K562 (cell line): Measurements from ENCODE around the gene ICE2. TPM values are rescaled to one million over a fixed set of nuclear protein-coding genes. Genes with fewer than 3 reads are reported as not detected.

ENCODE experiments used
- FIP1L1 ChIP-seq: fragments of 200-400 bp; formaldehyde crosslinking; IDR thresholded peaks from 2 replicates; pipeline ENCODE4 v1.6.1; 2018; ENCODE audit warnings: mild to moderate bottlenecking, low read depth, low read length; ENCODE audit not compliant: poor library complexity, severe bottlenecking
- POLR2G ChIP-seq: fragments of 200-400 bp; formaldehyde crosslinking; IDR thresholded peaks from 2 replicates; pipeline ENCODE4 v1.6.1; 2017; ENCODE audit warnings: low read depth, mild to moderate bottlenecking, antibody characterized with exemption, low read length, moderate library complexity
- TCFL5 ChIP-seq: fragments of 250-450 bp; sonication (Bioruptor Pico); conservative IDR thresholded peaks from 2 replicates; pipeline ENCODE4 v1.6.1; 2021; ENCODE audit warnings: mild to moderate bottlenecking, moderate library complexity, matching md5 sums
- ZZZ3 ChIP-seq: fragments of 450-650 bp; IDR thresholded peaks from 2 replicates; pipeline ENCODE4 v1.6.1; 2016; ENCODE audit warnings: antibody characterized with exemption, mild to moderate bottlenecking, moderate library complexity
- polyA plus RNA-seq, 8 experiments: library from polyadenylated mRNA; depleted of rRNA in 4 of 8; stranded (reverse) in 5 of 8; unstranded in 3 of 8; fragments of >200 nt; fragmentation: Nextera tagmentation in 2 of 8; fragmentation: Illumina TruSeq in 1 of 8; extraction: Ambion mirVana in 2 of 8; extraction: Trizol in 1 of 8; gene quantifications; 2 replicates each; pipeline versions ENCODE4 v1.2.1 to v1.2.3, GENCODE V29; 2011 to 2014; ENCODE audit warnings: inconsistent platforms in 1 of 8, missing spikeins in 1 of 8
- total RNA-seq, 7 experiments: library from RNA; depleted of rRNA in 6 of 7; stranded (reverse); fragments of >200 nt in 6 of 7; fragmentation: Illumina TruSeq in 2 of 7; extraction: Trizol in 2 of 7; gene quantifications; 2 replicates each; pipeline versions ENCODE4 v1.2.1 to v1.2.3, GENCODE V29; 2011 to 2021; ENCODE audit warnings: low replicate concordance in 1 of 7
- TF ChIP-seq, protein P1 (sequence below): fragments of 150-350 bp; conservative IDR thresholded peaks from 2 replicates; pipeline ENCODE4 v1.6.1; 2014; ENCODE audit warnings: low read length
- TF ChIP-seq, protein P2 (sequence below): fragments of 450-650 bp; formaldehyde crosslinking; conservative IDR thresholded peaks from 2 replicates; pipeline ENCODE4 v1.4.0; 2022; ENCODE audit warnings: mild to moderate bottlenecking, missing genetic modification characterization
- TF ChIP-seq, protein P3 (sequence below): fragments of 250-450 bp; sonication (Bioruptor Pico); IDR thresholded peaks from 2 replicates; pipeline ENCODE4 v1.4.0; 2020; ENCODE audit warnings: borderline replicate concordance

Gene ICE2
- total and polyA plus RNA-seq, 9 of the 15 experiments (the other 6 are each of a cell fraction or from before 2014, with no cell fraction given), result 21.8 to 87.9 (median 58.1) TPM

DNA sequence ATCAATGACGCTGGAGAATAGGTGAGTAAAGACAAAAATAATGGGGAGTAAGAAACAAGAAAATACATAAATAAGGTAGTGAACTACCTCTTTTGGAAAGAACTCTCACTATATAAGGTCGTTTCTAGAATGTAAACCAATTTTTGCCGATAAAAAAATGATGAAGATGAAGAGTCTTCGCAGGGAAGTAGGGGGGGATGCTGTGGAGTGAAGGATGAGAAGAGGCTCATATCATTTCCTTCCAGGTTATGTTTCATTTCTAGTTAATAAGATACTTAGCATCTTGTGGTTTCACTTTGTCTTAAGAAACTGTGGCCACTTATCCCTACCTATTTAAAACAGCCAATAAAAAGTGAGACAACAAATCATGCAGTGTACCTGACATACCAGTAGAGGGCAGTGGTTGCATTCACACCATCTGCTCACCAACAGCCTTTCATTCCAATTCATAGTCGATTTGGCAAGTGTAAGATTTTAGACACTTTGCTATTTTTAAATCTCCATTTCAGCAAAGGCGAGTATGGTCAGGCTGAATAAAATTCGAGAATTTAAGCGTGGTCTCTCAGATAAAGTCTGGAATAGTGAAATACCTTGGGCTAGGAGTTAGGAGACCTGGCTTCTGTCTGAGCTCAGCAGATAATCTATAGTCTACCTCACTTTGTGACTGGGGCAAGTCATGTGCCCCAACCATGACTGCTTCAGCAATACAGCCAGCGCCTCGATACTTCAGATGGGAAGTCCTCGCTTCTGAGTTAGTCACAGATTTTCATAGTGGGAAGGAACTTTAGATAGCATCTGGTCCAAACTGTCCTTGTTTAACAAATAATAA lies 28.9 kb upstream of the ICE2 start (continued):
- no peak for TF ChIP-seq TCFL5 (CRISPR knock-in tag)
- TF ChIP-seq, protein P1, sequence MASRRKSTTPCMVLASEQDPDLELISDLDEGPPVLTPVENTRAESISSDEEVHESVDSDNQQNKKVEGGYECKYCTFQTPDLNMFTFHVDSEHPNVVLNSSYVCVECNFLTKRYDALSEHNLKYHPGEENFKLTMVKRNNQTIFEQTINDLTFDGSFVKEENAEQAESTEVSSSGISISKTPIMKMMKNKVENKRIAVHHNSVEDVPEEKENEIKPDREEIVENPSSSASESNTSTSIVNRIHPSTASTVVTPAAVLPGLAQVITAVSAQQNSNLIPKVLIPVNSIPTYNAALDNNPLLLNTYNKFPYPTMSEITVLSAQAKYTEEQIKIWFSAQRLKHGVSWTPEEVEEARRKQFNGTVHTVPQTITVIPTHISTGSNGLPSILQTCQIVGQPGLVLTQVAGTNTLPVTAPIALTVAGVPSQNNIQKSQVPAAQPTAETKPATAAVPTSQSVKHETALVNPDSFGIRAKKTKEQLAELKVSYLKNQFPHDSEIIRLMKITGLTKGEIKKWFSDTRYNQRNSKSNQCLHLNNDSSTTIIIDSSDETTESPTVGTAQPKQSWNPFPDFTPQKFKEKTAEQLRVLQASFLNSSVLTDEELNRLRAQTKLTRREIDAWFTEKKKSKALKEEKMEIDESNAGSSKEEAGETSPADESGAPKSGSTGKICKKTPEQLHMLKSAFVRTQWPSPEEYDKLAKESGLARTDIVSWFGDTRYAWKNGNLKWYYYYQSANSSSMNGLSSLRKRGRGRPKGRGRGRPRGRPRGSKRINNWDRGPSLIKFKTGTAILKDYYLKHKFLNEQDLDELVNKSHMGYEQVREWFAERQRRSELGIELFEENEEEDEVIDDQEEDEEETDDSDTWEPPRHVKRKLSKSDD, result no peak
- TF ChIP-seq, protein P2, sequence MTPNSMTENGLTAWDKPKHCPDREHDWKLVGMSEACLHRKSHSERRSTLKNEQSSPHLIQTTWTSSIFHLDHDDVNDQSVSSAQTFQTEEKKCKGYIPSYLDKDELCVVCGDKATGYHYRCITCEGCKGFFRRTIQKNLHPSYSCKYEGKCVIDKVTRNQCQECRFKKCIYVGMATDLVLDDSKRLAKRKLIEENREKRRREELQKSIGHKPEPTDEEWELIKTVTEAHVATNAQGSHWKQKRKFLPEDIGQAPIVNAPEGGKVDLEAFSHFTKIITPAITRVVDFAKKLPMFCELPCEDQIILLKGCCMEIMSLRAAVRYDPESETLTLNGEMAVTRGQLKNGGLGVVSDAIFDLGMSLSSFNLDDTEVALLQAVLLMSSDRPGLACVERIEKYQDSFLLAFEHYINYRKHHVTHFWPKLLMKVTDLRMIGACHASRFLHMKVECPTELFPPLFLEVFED (CRISPR knock-in tag), result no peak
- TF ChIP-seq, protein P3, sequence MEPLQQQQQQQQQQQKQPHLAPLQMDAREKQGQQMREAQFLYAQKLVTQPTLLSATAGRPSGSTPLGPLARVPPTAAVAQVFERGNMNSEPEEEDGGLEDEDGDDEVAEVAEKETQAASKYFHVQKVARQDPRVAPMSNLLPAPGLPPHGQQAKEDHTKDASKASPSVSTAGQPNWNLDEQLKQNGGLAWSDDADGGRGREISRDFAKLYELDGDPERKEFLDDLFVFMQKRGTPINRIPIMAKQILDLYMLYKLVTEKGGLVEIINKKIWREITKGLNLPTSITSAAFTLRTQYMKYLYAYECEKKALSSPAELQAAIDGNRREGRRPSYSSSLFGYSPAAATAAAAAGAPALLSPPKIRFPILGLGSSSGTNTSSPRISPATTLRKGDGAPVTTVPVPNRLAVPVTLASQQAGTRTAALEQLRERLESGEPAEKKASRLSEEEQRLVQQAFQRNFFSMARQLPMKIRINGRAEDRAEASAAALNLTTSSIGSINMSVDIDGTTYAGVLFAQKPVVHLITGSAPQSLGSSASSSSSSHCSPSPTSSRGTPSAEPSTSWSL, result no peak
- no peak for TF ChIP-seq POLR2G
- TF ChIP-seq ZZZ3, result no peak
- TF ChIP-seq FIP1L1, result no peak
